DOHH2 (cell line): ENCODE data around the gene DNAH11.

Source experiments
- CTCF ChIP-seq: fragments of 200-600 bp; sonication (generic); IDR thresholded peaks from one replicate; pipeline ENCODE4 v1.5.1; 2014; ENCODE audit warnings: antibody characterized with exemption, mild to moderate bottlenecking, low read depth, low read length; ENCODE audit not compliant: poor library complexity, severe bottlenecking
- EZH2phosphoT487 ChIP-seq: fragments of 200-600 bp; sonication (generic); IDR thresholded peaks from 2 replicates; pipeline ENCODE4 v1.6.1; 2017; ENCODE audit warnings: borderline replicate concordance, mild to moderate bottlenecking, antibody characterized with exemption, low read length, moderate library complexity, mixed read lengths

- TF ChIP-seq CTCF (no peak), EZH2phosphoT487 (no peak)
Measured at GRCh38 chr7:21902240-21902639, 359.4 kb downstream of the DNAH11 start.
